Fibroblast of lung (primary cell): ENCODE data around the gene TSC22D1. TPM values are rescaled to one million over a fixed set of nuclear protein-coding genes. Genes with fewer than 3 reads are reported as not detected.
A peak's percentile ranks its signal among the peaks of the same experiment; 100 is the strongest.

Source experiments
- DNase-seq, 2 donors: peaks; one replicate each; pipeline versions ENCODE4 v3.0.0 to v3.0.0-alpha.2; 2010; ENCODE audit warnings: low read depth in 2 of 2
- H2AFZ ChIP-seq: 2 replicates; pipeline ENCODE4 v1.5.1; 2012; ENCODE audit warnings: low read length, control low read depth, inconsistent platforms
- H3K27ac ChIP-seq: 2 replicates; pipeline ENCODE4 v1.5.1; 2011; ENCODE audit warnings: low read length, control low read depth; ENCODE audit not compliant: insufficient read depth
- H3K27me3 ChIP-seq: 2 replicates; pipeline ENCODE4 v1.5.1; 2011; ENCODE audit warnings: mild to moderate bottlenecking, low read length; ENCODE audit not compliant: control insufficient read depth, insufficient read depth
- H3K36me3 ChIP-seq: 2 replicates; pipeline ENCODE4 v1.5.1; 2011; ENCODE audit warnings: low read length; ENCODE audit not compliant: control insufficient read depth, insufficient read depth
- H3K4me1 ChIP-seq: 2 replicates; pipeline ENCODE4 v1.5.1; 2011; ENCODE audit warnings: low read length; ENCODE audit not compliant: control insufficient read depth, insufficient read depth; ENCODE audit errors: extremely low read depth
- H3K4me2 ChIP-seq: 2 replicates; pipeline ENCODE4 v1.5.1; 2011; ENCODE audit warnings: low read length, control low read depth; ENCODE audit not compliant: insufficient read depth; ENCODE audit errors: extremely low read depth
- H3K4me3 ChIP-seq, 4 experiments: fragments of 200-600 bp in 1 of 4; sonication (generic) in 1 of 4; replicated peaks in 1 of 4; 2 replicates each; pipeline ENCODE4 v1.5.1; 2011 to 2016; ENCODE audit warnings: low read length in 4 of 4, low read depth in 3 of 4, mild to moderate bottlenecking in 3 of 4, control low read depth in 2 of 4, inconsistent platforms in 1 of 4, mixed read lengths in 1 of 4; ENCODE audit not compliant: insufficient read depth in 1 of 4; ENCODE audit errors: control extremely low read depth in 1 of 4
- H3K79me2 ChIP-seq: 2 replicates; pipeline ENCODE4 v1.5.1; 2012; ENCODE audit warnings: mild to moderate bottlenecking, low read length, inconsistent platforms; ENCODE audit not compliant: control insufficient read depth, insufficient read depth
- H3K9ac ChIP-seq: 2 replicates; pipeline ENCODE4 v1.5.1; 2011; ENCODE audit warnings: mild to moderate bottlenecking, low read length, control low read depth; ENCODE audit not compliant: insufficient read depth
- H3K9me3 ChIP-seq: 2 replicates; pipeline ENCODE4 v1.5.1; 2012; ENCODE audit warnings: low read depth, low read length; ENCODE audit not compliant: control insufficient read depth, insufficient read depth
- H4K20me1 ChIP-seq: 2 replicates; pipeline ENCODE4 v1.5.1; 2011; ENCODE audit warnings: low read length; ENCODE audit not compliant: control insufficient read depth, insufficient read depth; ENCODE audit errors: extremely low read depth
- CTCF ChIP-seq, 2 donors: IDR thresholded peaks in 1 of 2; conservative IDR thresholded peaks in 1 of 2; 1 replicate in 1 of 2; 2 replicates in 1 of 2; pipeline ENCODE4 v1.5.1; 2011 to 2012; ENCODE audit warnings: low read length in 2 of 2, control low read depth in 1 of 2, inconsistent platforms in 1 of 2, low read depth in 1 of 2, mild to moderate bottlenecking in 1 of 2
- EZH2 ChIP-seq: IDR thresholded peaks from 2 replicates; pipeline ENCODE4 v1.5.1; 2012; ENCODE audit warnings: low read length, control low read depth, mild to moderate bottlenecking; ENCODE audit errors: missing control alignments
- polyA plus RNA-seq, 2 donors: library from polyadenylated mRNA; depleted of rRNA in 1 of 2; stranded (reverse) in 1 of 2; unstranded in 1 of 2; fragments of >200 nt; gene quantifications; 2 replicates each; pipeline ENCODE4 v1.2.1, GENCODE V29; 2011 to 2012; ENCODE audit warnings: missing spikeins in 1 of 2
- total RNA-seq: library from RNA; depleted of rRNA; stranded (reverse); fragments of >200 nt; gene quantifications from 2 replicates; pipeline ENCODE4 v1.2.1, GENCODE V29; 2014

Gene TSC22D1
- total and polyA plus RNA-seq, 2 donors (not counting 1 experiment from before 2014, with no cell fraction given), result 80.4 to 97.6 TPM

GRCh38 chr13:44471686-44472085, 104.4 kb downstream of the TSC22D1 start:
- Histone ChIP-seq H2AFZ (no peak overlapping the region), H3K27ac (no peak overlapping the region), H4K20me1 (no peaks in the 10 kb centered on the region), H3K9me3 (no peaks in the 10 kb centered on the region), H3K4me3 (no peak overlapping the region), H3K79me2 (no peaks in the 10 kb centered on the region), H3K36me3 (no peaks in the 10 kb centered on the region), H3K9ac (no peak overlapping the region), H3K27me3 (no peaks in the 10 kb centered on the region), H3K4me1 (peaks cover 8% of the 10 kb centered on the region), H3K4me2 (no peak overlapping the region)
- TF ChIP-seq EZH2, result no peak
- TF ChIP-seq CTCF (conservative IDR thresholded peaks at IDR 0.05 in 1 of 2, IDR thresholded peaks at IDR 0.05 in 1 of 2; ENCODE audit: low read depth in 1 of 2, low read length in 2 of 2), result no peak
- DNase-seq, result peak; percentile 28 to 72

- TF ChIP-seq CTCF (conservative IDR thresholded peaks at IDR 0.05 in 1 of 2, IDR thresholded peaks at IDR 0.05 in 1 of 2; ENCODE audit: low read depth in 1 of 2, low read length in 2 of 2) (peak in 1 of 2 donors; percentile 39), EZH2 (no peak)
- no peaks in the 10 kb centered on the region for H3K79me2 ChIP-seq
Observed at GRCh38 chr13:44470638-44471562, 105.2 kb downstream of the TSC22D1 start.

GRCh38 chr13:44468874-44469273, 107.3 kb downstream of the TSC22D1 start:
- no peak for TF ChIP-seq CTCF (conservative IDR thresholded peaks at IDR 0.05 in 1 of 2, IDR thresholded peaks at IDR 0.05 in 1 of 2; ENCODE audit: low read depth in 1 of 2, low read length in 2 of 2)
- no peak for TF ChIP-seq EZH2
- Histone ChIP-seq H2AFZ (no peak overlapping the region), H3K4me2 (no peak overlapping the region), H4K20me1 (no peaks in the 10 kb centered on the region), H3K4me1 (peaks cover 5% of the 10 kb centered on the region), H3K9me3 (no peaks in the 10 kb centered on the region), H3K9ac (no peak overlapping the region), H3K79me2 (no peaks in the 10 kb centered on the region), H3K4me3 (no peak overlapping the region), H3K27ac (no peak overlapping the region), H3K36me3 (no peaks in the 10 kb centered on the region), H3K27me3 (no peaks in the 10 kb centered on the region)
- no peak for DNase-seq

More at GRCh38 chr13:44470638-44471562, 105.2 kb downstream of the TSC22D1 start:
- Histone ChIP-seq H3K9me3 (no peaks in the 10 kb centered on the region), H3K4me3 (no peak overlapping the region), H3K36me3 (no peaks in the 10 kb centered on the region), H3K4me1 (peaks cover 8% of the 10 kb centered on the region), H3K27ac (no peak overlapping the region), H3K27me3 (no peaks in the 10 kb centered on the region), H3K9ac (no peak overlapping the region), H4K20me1 (no peaks in the 10 kb centered on the region), H3K4me2 (peak overlapping the region; percentile 4), H2AFZ (no peak overlapping the region)
- peak; percentile 27 to 63 for DNase-seq
